GM21360 (cell line): ENCODE data around the gene HPSE2.
"Not testable (repeated sequence)": the region's sequence is repeated elsewhere in the genome, so short reads cannot be mapped to it uniquely, and the experiment has no call there.

Experiments used
- ATAC-seq: cut with Tn5 transposase; IDR thresholded peaks from one replicate; pipeline ENCODE4 v1.9.1; 2021; ENCODE audit warnings: mild to moderate bottlenecking, moderate library complexity; ENCODE audit not compliant: unreplicated experiment

HPSE2 gene

DNA sequence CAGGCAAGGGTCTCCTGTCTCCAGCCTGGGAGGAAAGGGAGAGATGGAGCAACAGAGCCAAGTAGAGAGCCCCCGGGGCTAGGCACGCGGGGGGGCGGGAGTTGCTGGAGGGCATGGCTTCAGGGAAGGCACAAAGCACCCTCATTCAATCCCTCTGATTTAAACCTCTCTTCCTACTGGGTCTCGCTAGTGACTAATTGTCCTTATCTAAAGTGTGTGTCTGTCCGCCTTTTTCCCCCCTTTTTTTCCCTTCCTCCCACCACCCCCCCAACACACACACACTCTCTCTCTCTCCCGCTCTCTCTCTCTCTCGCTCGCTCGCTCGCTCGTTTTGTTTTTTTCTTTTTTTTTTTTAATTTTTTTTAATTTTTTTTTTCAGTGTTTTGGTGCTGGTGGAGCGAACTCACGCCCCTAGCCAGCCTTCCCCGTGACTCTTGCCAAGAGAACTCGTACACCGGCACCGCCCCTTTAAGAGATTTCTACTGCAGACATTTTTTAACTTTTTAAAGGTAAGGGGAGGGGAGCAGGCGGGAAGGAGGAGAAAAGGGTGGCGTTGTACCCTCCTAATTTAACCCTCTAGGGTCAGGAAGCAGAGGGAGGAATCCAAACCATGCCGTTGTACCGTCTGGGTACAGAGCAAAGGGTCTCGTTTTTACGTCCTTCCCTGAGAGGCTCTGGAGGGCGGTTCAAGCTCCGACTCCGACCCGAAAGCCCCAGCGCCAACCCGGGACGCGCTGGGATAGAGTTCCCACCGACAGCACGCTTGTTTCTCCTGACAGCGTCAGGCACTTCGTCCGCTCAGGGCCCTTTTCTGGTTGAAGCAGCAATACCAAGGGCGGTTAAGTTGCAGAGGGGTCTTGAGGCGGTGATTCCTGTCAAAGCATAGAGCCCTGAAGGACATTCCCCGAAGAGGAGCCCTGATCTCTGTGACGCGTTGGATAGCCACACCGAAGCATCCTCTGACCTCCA, at the start of gene HPSE2:
TSS of gene HPSE2 (minus strand) at position 195 of the 969 bp plus-strand sequence.
- ATAC-seq, result no peak

DNA sequence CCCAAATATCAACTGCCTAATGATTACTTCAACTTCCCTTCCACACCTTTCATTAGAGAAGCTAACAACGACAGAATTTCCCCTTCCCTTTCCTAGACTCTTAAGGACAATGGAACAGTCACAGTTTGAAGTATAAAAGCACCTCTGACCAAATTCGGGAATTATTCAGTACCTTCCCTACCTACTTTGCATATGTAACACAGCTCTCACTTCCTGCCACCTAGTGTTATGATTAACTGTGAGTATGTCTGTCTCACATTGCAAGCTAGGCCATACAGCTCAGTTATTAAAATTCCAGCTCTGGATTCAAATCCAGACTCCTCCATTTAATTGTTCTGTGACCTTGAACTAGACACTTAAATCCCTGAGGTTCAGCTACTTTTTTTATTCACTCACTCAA, 44.8 kb upstream of the HPSE2 start:
- peak; percentile 71 for ATAC-seq

DNA sequence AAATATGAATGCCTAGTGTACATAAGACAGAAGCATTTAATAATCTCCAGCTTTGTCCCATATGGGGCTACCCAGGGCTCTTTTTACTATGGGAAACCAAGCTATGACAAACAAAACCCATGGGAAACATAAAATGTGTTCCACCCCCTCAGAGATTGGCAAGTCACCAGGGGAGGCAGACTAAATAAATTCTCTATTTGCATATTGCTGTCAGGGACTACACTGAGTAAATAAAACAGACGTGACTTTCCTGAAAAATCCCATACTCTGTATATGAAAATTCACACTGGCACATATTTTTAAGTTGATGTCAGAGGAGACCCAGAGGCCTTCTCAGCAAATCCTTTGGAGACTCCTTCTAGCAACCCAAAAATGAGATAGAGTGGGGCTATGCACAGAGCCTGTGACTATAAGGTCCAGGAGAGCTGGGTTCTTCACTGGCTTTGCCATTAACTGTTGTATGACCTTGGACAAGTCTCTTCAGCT, 44.0 kb upstream of the HPSE2 start:
- peak; percentile 57 for ATAC-seq

- ATAC-seq, result no peak
Measured at GRCh38 chr10:99276848-99277486, 41.3 kb upstream of the HPSE2 start.

DNA sequence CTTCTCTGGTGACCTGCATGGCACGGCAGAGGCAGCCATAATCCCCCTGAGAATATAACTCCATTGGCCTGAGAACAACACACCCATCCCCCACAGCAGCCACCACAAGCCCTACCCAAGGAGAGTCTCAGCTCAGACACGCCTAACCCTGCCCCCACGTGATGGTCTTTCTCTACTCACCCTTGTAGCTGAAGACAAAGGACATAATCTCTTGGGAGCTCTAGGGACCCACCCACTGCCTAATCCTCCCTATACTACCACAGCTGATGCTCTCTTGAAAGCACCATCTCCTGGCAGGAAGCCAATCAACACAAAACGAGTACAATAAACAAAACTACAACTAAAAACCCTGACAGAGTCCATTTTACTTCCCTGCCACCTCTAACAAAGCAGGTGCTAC, 30.7 kb upstream of the HPSE2 start:
- ATAC-seq, result no peak

- no peak for ATAC-seq
Measured at GRCh38 chr10:99248824-99249223, 13.2 kb upstream of the HPSE2 start.

DNA sequence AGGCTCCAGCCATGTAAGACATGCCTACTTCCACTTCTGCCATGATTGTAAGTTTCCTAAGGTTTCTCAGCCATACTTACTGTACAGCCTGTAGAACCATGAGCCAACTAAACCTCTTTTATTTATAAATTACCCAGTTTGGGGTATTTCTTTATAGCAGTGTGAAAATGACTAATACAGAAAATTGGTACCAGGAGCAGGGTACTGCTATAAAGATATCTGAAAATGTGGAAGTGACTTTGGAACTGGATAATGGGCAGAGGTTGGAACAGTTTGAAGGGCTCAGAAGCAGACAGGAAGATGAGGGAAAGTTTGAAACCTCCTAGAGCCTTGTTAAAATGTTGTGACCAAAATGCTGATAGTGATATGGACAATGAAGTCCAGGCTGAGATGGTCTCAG, 12.2 kb upstream of the HPSE2 start:
- ATAC-seq, result not testable (repeated sequence)

- no peak for ATAC-seq
Measured at GRCh38 chr10:99236627-99237309, 1.1 kb upstream of the HPSE2 start.

DNA sequence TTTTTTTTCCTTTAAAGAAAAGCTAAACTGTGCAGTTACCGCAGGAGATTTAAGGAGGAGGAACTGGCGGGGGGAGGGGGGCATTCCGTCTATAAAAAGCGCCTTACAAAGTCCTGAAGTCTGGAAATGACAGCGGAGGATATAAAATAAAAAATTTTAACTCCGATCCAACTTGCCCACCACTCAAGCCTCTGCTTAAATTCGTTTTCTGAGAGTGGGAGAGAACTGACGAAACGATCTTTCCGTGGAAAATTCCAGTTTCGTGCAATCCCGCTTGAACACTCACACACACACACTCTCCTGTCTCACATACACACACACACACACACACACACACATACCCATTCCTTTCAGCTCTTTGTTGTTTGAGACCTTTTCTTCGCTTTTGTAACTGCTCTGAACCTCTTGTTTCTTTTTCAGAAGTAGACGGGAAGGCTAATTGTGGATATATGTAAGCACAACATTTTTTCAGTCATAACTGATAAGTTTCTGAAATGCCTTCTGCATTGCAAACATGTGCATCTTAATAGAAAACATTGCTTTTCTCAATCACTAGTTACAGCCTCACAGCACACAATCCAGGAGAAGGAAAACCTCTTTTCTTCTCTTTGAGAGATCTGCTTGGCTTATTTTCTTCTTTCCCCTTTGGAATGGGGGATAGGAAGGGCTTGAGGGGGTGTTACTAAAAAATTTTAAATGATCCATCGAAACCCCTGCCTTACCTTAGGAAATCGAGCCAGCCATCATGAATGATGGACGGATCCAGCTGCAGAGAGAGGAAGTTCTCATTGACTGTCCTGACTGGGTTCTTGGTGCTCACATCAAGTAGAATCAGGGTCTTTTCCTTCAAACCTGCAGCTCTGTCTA, 628 bp downstream of the HPSE2 start:
- ATAC-seq, result no peak

GRCh38 chr10:99234041-99234790, 1.4 kb downstream of the HPSE2 start:
- ATAC-seq, result peak; percentile 97

GRCh38 chr10:99233689-99234037, 2.0 kb downstream of the HPSE2 start:
- ATAC-seq, result no peak

- no peak for ATAC-seq
Measured at GRCh38 chr10:99233000-99233688, 2.5 kb downstream of the HPSE2 start.

DNA sequence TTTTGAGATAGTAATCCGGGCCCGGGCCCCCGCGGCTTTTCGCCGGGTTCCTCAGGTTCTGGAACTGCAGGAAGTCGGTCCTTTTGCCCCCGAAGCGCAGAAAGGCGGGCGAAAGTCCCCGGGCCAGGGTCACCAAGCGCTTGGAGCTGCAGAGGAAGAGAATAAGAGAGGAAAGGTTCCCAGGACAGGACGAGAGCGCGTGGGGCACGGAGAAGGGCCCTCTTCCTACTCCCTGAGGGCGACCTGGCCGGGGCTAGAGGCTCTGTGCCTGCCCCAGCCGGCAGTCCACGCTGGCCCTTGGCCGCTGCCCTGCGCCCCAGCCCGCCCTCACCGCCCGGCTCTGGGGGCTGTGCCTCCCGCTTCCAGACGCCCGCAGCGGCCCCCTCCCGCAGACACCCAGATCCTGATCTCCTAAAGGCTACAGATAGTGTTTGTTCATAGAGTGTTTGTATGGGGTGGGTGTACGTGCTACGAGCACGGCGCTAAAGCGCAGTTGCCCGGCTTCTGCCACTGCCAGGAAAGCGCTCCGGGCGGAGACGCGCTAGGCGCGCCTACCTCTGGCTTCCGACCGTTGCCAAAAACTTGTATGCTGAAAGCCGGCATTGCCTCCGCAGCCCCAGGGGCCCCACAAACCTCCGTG, 3.2 kb downstream of the HPSE2 start:
- ATAC-seq, result no peak

DNA sequence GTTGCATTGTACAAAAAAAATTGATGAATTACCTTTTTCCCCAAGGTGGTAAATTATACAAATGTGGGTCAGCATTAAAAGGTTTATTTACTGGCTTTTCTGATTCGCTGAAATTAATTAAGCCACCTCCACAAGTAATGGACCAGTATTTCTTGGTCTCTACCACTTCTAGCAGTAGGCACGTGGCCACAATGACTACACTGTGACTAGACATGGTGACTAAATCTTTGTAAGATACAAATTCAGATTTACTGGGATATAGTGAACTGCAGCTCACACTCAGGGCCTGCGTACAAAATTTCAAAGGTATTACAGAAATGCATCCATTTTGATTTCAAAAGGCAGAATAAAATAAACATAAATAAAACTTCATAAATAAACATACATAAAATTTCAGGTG, 10.9 kb downstream of the HPSE2 start:
- ATAC-seq, result no peak

- no peak for ATAC-seq
Measured at GRCh38 chr10:99207340-99207739, 28.3 kb downstream of the HPSE2 start.

GRCh38 chr10:99203310-99203709, 32.3 kb downstream of the HPSE2 start:
- ATAC-seq, result no peak

DNA sequence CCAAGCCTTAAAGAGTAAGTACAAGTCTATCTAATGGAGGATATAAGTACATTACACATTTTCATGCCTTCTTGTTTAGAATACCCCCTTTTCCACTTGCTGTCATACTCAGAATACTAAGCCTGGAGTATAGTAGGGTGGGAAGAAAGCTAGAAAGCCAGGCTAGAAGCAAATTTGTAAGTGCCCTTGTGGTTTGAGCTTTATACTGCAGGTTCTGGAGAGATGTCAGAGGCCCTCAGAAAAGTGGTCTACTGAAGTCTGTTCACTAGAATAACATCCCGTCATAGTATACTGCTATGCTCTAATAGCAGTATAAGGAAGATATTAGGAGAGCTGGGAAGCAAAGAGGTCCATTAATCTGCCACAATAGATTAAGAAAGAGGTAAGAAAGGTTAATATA, 62.7 kb downstream of the HPSE2 start:
- no peak for ATAC-seq

DNA sequence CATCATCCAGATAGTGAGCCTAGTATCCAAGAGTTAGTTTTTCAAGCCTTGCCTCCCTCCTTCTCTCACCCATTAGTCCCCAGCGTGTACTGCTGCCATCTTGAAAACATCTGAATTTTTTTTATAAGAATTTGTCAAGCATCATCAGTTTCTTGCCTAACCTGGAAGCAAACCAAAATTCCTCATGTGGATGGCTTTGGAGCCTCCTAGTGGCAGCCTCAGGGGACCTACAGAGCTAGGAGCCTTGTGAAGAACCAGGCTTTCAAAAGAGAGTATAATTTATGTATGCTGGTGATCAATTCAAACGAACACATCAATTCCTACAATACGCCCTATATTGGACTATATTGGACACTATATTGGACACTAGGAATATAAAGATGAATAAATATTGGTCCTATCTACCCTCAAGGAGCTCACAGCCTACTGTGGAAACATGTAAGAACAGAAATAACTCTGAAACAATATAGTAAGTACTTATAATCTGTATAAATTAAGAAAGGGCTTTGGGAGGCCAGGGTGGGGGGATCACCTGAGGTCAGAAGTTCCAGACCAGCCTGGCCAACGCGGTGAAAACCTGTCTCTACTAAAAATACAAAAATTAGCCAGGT, 63.4 kb downstream of the HPSE2 start:
- no peak for ATAC-seq
